ENCODE measurements around the gene ADNP2. TPM values are rescaled to one million over a fixed set of nuclear protein-coding genes. Genes with fewer than 3 reads are reported as not detected.

ADNP2 gene
- total and polyA plus RNA-seq, 2 of the 4 experiments (the other 2 are of a cell fraction) = 5.6 to 18.3 TPM

DNA sequence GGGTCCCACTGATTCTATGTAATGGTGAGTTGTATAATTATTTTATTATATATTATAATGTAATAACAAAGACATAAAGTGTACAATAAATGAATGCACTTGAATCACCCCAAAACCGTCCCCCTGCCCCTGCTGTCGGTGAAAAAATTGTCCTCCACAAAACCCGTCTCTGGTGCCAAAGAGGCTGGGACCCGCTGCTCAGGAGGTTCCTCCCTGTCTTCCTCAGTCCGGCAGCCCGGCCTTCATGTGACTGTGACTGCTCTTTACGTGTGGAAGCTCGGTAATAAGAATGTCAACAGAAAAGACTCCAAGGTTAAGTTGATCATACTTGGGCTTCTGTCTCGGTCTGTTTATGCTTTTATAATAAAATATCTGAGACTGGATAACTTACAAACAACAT, 32.7 kb upstream of the ADNP2 start:
- ATAC-seq (ENCODE audit: low read depth) (no peak), DNase-seq (no peak)
- Histone ChIP-seq H3K4ac (ENCODE audit: low read depth, low read length) (no peak overlapping the region), H2BK20ac (ENCODE audit: low read depth, low read length) (no peak overlapping the region), H3K23ac (ENCODE audit: low read depth, low read length) (no peak overlapping the region), H4K8ac (ENCODE audit: low read depth in 2 of 2, low read length in 2 of 2) (no peak overlapping the region), H3K36me3 (ENCODE audit: control insufficient read depth, insufficient read depth, low read length) (no peaks in the 10 kb centered on the region), H3K79me1 (ENCODE audit: low read depth in 1 of 2, low read length in 2 of 2) (no peaks in the 10 kb centered on the region), H2BK120ac (ENCODE audit: low read depth, low read length) (no peak overlapping the region), H2AK5ac (ENCODE audit: low read depth, low read length) (no peak overlapping the region), H3K9ac (ENCODE audit: low read depth, low read length) (no peak overlapping the region), H3K27me3 (ENCODE audit: control insufficient read depth, insufficient read depth, low read length) (peaks cover 13% of the 10 kb centered on the region), H2BK5ac (ENCODE audit: low read depth, low read length, poor library complexity, severe bottlenecking) (no peak overlapping the region), H2AK9ac (replicated peaks; ENCODE audit: low read depth, low read length, poor library complexity) (no peak overlapping the region), H3K18ac (ENCODE audit: low read depth, low read length) (no peak overlapping the region), H4K91ac (ENCODE audit: insufficient read depth, low read depth, low read length) (no peak overlapping the region), H3K4me1 (ENCODE audit: control insufficient read depth, insufficient read depth, low read length) (no peaks in the 10 kb centered on the region), H3K9me3 (ENCODE audit: control insufficient read depth, insufficient read depth, low read length) (no peaks in the 10 kb centered on the region), H3K9me1 (ENCODE audit: insufficient read depth, low read length) (no peaks in the 10 kb centered on the region), H3K14ac (replicated peaks; ENCODE audit: low read depth, low read length) (no peak overlapping the region), H3K4me3 (ENCODE audit: insufficient read depth, low read depth, low read length) (no peak overlapping the region), H3K4me2 (ENCODE audit: low read depth, low read length) (no peak overlapping the region), H3K56ac (ENCODE audit: extremely low read depth, insufficient read depth, low read length) (no peak overlapping the region), H4K20me1 (ENCODE audit: insufficient read depth, low read length) (no peaks in the 10 kb centered on the region), H4K5ac (ENCODE audit: low read depth, low read length) (no peak overlapping the region), H2AFZ (replicated peaks; ENCODE audit: low read length, poor library complexity) (no peak overlapping the region), H3K27ac (ENCODE audit: insufficient read depth, low read length) (no peak overlapping the region), H2BK15ac (ENCODE audit: low read depth, low read length) (no peak overlapping the region)
- in situ Hi-C loops (cut with MboI; ENCODE audit: low sequenced_read_pairs) = no loop called here
- no peak for TF ChIP-seq NFE2L2 (IDR thresholded peaks at IDR 0.05; ENCODE audit: low read depth, low read length)
- no peak for TF ChIP-seq POLR2A (IDR thresholded peaks at IDR 0.05; ENCODE audit: low read depth, low read length)
- no peak for TF ChIP-seq CEBPB (IDR thresholded peaks at IDR 0.05; ENCODE audit: low read depth, low read length)
- no peak for TF ChIP-seq MAZ (IDR thresholded peaks at IDR 0.05; ENCODE audit: borderline replicate concordance, low read depth, low read length)
- TF ChIP-seq MXI1 (IDR thresholded peaks at IDR 0.05; ENCODE audit: borderline replicate concordance, low read depth, low read length) = no peak
- no peak for TF ChIP-seq FOS (IDR thresholded peaks at IDR 0.05; ENCODE audit: low read depth, low read length)
- no peak for TF ChIP-seq MAFK (IDR thresholded peaks at IDR 0.05; ENCODE audit: low read depth, low read length)
- TF ChIP-seq RAD21 (IDR thresholded peaks at IDR 0.05; ENCODE audit: low read length) = no peak
- TF ChIP-seq RFX5 (IDR thresholded peaks at IDR 0.05; ENCODE audit: low read depth, low read length) = no peak
- no peak for TF ChIP-seq CTCF (conservative IDR thresholded peaks at IDR 0.05; ENCODE audit: low read depth, low read length)
- no peak for TF ChIP-seq ELK1 (IDR thresholded peaks at IDR 0.05; ENCODE audit: borderline replicate concordance, low read depth, low read length)
- TF ChIP-seq SMC3 (IDR thresholded peaks at IDR 0.05; ENCODE audit: low read depth, low read length) = no peak
- WGBS, 2 experiments (ENCODE audit: extremely low coverage in 2 of 2, insufficient read length in 1 of 2) = no CpG with 5 or more reads among the region's 9 CpGs
- dilution Hi-C loops (cut with HindIII; ENCODE audit: low sequenced_read_pairs, unreplicated experiment) = no loop called here
- ChIA-PET POLR2A (ENCODE audit: unreplicated experiment) (no interaction called here), CTCF (no interaction called here)
- no TSS peak for BruUV-seq (replicated peaks)
- intact Hi-C loops (cut with micrococcal nuclease) = no loop called here

All from IMR-90 (cell line).